ENCODE results near the gene MTMR3.
"Not testable (repeated sequence)": the region's sequence is repeated elsewhere in the genome, so short reads cannot be mapped to it uniquely, and the experiment has no call there.

Gene MTMR3

DNA sequence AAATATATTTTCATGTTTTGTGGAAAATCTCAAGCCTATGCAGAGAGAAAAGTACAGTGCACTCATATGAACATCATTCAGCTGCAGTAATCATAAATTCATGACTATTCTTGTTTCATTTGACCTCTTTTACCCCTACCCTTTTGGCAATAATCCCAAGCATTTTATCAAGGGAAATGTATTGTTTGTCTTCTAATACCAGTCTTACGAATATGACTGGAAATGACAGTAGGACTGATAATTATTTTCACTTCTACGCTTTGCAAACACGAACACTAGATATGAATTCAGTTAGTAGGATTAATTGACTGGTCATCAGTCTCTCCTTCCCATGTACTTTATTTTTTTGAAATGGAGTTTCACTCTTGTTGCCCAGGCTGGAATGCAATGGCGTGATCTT is 90.3 kb downstream of the MTMR3 start:
- no peaks in the 10 kb centered on the region for H3F3A ChIP-seq (ENCODE audit: control insufficient read depth, insufficient read depth)
- no peaks in the 10 kb centered on the region for H3K36me3 ChIP-seq (ENCODE audit: control insufficient read depth, low read length)
- no peak for TF ChIP-seq EZH2phosphoT487 (IDR thresholded peaks at IDR 0.05; ENCODE audit: borderline replicate concordance, low read length)
- TF ChIP-seq, protein P1, sequence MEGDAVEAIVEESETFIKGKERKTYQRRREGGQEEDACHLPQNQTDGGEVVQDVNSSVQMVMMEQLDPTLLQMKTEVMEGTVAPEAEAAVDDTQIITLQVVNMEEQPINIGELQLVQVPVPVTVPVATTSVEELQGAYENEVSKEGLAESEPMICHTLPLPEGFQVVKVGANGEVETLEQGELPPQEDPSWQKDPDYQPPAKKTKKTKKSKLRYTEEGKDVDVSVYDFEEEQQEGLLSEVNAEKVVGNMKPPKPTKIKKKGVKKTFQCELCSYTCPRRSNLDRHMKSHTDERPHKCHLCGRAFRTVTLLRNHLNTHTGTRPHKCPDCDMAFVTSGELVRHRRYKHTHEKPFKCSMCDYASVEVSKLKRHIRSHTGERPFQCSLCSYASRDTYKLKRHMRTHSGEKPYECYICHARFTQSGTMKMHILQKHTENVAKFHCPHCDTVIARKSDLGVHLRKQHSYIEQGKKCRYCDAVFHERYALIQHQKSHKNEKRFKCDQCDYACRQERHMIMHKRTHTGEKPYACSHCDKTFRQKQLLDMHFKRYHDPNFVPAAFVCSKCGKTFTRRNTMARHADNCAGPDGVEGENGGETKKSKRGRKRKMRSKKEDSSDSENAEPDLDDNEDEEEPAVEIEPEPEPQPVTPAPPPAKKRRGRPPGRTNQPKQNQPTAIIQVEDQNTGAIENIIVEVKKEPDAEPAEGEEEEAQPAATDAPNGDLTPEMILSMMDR (IDR thresholded peaks at IDR 0.05; ENCODE audit: low read depth, low read length, poor library complexity, severe bottlenecking) = no peak
- no peaks in the 10 kb centered on the region for H4K20me1 ChIP-seq (ENCODE audit: control insufficient read depth, insufficient read depth, low read depth, low read length)
- no peak overlapping the region for H3K27ac ChIP-seq (ENCODE audit: low read depth, low read length)
- no peaks in the 10 kb centered on the region for H3K27me3 ChIP-seq (ENCODE audit: control insufficient read depth, low read length)
- H3K9me3 ChIP-seq (ENCODE audit: control insufficient read depth, insufficient read depth, low read length) = no peaks in the 10 kb centered on the region
- no peaks in the 10 kb centered on the region for H3K9me2 ChIP-seq (replicated peaks; ENCODE audit: control insufficient read depth, low read length)
- H3K4me2 ChIP-seq (ENCODE audit: low read length) = no peak overlapping the region
- no peak overlapping the region for H3K4me3 ChIP-seq (ENCODE audit: low read length)
- H3K79me2 ChIP-seq (ENCODE audit: control insufficient read depth, low read length) = no peaks in the 10 kb centered on the region
- H3K4me1 ChIP-seq (ENCODE audit: control insufficient read depth, low read length) = peaks cover 12% of the 10 kb centered on the region

DNA sequence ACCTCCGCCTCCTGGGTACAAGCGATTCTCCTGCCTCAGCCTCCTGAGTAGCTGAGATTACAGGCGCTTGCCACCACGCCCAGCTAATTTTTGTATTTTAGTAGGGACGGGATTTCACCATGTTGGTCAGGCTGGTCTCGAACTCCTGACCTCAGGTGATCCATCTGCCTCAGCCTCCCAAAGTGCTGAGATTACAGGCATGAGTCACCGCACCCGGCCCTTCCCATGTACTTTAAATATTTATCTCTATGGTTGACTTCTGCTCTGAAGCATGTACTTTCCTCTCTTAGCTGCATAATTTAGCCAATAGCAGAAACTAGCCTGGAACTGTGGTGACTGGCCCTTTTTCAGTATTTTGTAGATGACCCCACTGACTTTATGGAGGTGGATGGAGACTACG is 90.7 kb downstream of the MTMR3 start:
- H3K27ac ChIP-seq (ENCODE audit: low read depth, low read length); H3K4me2 ChIP-seq (ENCODE audit: low read length); H3F3A ChIP-seq (ENCODE audit: control insufficient read depth, insufficient read depth); H3K9me2 ChIP-seq (replicated peaks; ENCODE audit: control insufficient read depth, low read length); H3K27me3 ChIP-seq (ENCODE audit: control insufficient read depth, low read length); H3K4me3 ChIP-seq (ENCODE audit: low read length); H3K9me3 ChIP-seq (ENCODE audit: control insufficient read depth, insufficient read depth, low read length); H3K36me3 ChIP-seq (ENCODE audit: control insufficient read depth, low read length); H3K79me2 ChIP-seq (ENCODE audit: control insufficient read depth, low read length); H4K20me1 ChIP-seq (ENCODE audit: control insufficient read depth, insufficient read depth, low read depth, low read length): not testable (repeated sequence)
- peaks cover 12% of the 10 kb centered on the region for H3K4me1 ChIP-seq (ENCODE audit: control insufficient read depth, low read length)

DNA sequence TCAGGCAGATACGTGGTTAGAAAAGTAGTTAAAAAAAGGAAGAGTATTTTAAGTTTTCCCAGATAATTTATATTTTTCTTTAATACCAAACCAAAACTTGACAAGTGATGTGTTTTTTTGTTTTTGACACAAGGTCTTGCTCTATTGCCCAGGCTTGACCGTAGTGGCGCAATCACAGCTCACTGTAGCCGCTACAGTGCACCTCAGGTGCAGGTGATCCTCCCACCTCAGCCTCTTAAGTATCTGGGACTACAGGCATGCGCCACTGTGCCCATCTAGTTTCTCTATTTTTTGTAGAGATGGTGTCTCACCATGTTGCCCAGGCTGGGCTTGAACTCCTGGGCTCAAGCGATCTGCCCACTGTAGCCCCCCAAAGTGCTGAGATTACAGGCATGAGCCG is 92.5 kb downstream of the MTMR3 start:
- Histone ChIP-seq H3K9me3 (ENCODE audit: control insufficient read depth, insufficient read depth, low read length) (no peaks in the 10 kb centered on the region), H3K4me1 (ENCODE audit: control insufficient read depth, low read length) (peaks cover 20% of the 10 kb centered on the region), H3K36me3 (ENCODE audit: control insufficient read depth, low read length) (peaks cover 3% of the 10 kb centered on the region; the same call in 1 of the 2 replicates), H3K4me2 (ENCODE audit: low read length) (no peak overlapping the region), H3K4me3 (ENCODE audit: low read length) (no peak overlapping the region), H3K79me2 (ENCODE audit: control insufficient read depth, low read length) (no peaks in the 10 kb centered on the region), H3F3A (ENCODE audit: control insufficient read depth, insufficient read depth) (no peaks in the 10 kb centered on the region), H4K20me1 (ENCODE audit: control insufficient read depth, insufficient read depth, low read depth, low read length) (peaks cover 3% of the 10 kb centered on the region; the same call in 1 of the 2 replicates), H3K27me3 (ENCODE audit: control insufficient read depth, low read length) (no peaks in the 10 kb centered on the region), H3K9me2 (replicated peaks; ENCODE audit: control insufficient read depth, low read length) (no peaks in the 10 kb centered on the region), H3K27ac (ENCODE audit: low read depth, low read length) (no peak overlapping the region)
- TF ChIP-seq, protein P1 (IDR thresholded peaks at IDR 0.05; ENCODE audit: low read depth, low read length, poor library complexity, severe bottlenecking) = no peak
- no peak for TF ChIP-seq EZH2phosphoT487 (IDR thresholded peaks at IDR 0.05; ENCODE audit: borderline replicate concordance, low read length)

DNA sequence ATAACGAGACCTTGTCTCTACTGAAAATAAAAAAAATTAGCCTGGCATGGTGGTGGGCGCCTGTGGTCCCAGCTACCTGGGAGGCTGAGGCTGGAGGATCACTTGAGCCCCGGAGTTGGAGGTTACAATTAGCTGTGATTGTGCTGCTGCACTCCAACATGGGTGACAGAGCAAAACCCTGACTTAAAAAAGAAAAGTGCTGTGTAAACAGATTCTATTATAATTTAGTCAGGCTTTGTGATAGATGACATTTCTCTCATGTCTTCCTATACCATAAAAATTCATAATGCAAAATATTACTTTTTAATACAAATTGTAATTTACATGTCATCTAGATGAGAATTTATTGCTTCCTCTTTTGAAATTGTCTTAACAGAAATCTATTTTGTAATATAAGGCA is 94.1 kb downstream of the MTMR3 start:
- Histone ChIP-seq H3K9me3 (ENCODE audit: control insufficient read depth, insufficient read depth, low read length) (no peaks in the 10 kb centered on the region), H4K20me1 (ENCODE audit: control insufficient read depth, insufficient read depth, low read depth, low read length) (peaks cover 3% of the 10 kb centered on the region; the same call in 1 of the 2 replicates), H3K9me2 (replicated peaks; ENCODE audit: control insufficient read depth, low read length) (no peaks in the 10 kb centered on the region), H3K27ac (ENCODE audit: low read depth, low read length) (no peak overlapping the region), H3F3A (ENCODE audit: control insufficient read depth, insufficient read depth) (no peaks in the 10 kb centered on the region), H3K36me3 (ENCODE audit: control insufficient read depth, low read length) (peaks cover 3% of the 10 kb centered on the region; the same call in 1 of the 2 replicates), H3K4me3 (ENCODE audit: low read length) (no peak overlapping the region), H3K79me2 (ENCODE audit: control insufficient read depth, low read length) (no peaks in the 10 kb centered on the region), H3K27me3 (ENCODE audit: control insufficient read depth, low read length) (no peaks in the 10 kb centered on the region), H3K4me2 (ENCODE audit: low read length) (no peak overlapping the region), H3K4me1 (ENCODE audit: control insufficient read depth, low read length) (peaks cover 20% of the 10 kb centered on the region)
- TF ChIP-seq EZH2phosphoT487 (IDR thresholded peaks at IDR 0.05; ENCODE audit: borderline replicate concordance, low read length) = no peak
- TF ChIP-seq, protein P1 (IDR thresholded peaks at IDR 0.05; ENCODE audit: low read depth, low read length, poor library complexity, severe bottlenecking) = no peak

All from DOHH2 (cell line).